ENCODE results near the gene GUCY1A2.
A peak's percentile ranks its signal among the peaks of the same experiment; 100 is the strongest.
"Not testable (repeated sequence)": the region's sequence is repeated elsewhere in the genome, so short reads cannot be mapped to it uniquely, and the experiment has no call there.

The GUCY1A2 gene

GRCh38 chr11:106834567-106834966 lies 183.7 kb downstream of the GUCY1A2 start:
- no peak for DNase-seq

GRCh38 chr11:106828976-106829375 lies 189.3 kb downstream of the GUCY1A2 start:
- no peak for DNase-seq

GRCh38 chr11:106828576-106828975 lies 189.7 kb downstream of the GUCY1A2 start:
- DNase-seq: no peak

GRCh38 chr11:106827687-106828086 lies 190.6 kb downstream of the GUCY1A2 start:
- DNase-seq: no peak

GRCh38 chr11:106826558-106826957 lies 191.7 kb downstream of the GUCY1A2 start:
- DNase-seq: peak in 1 of 2 experiments; percentile 4

- DNase-seq: no peak
Observed at GRCh38 chr11:106821826-106822225, 196.4 kb downstream of the GUCY1A2 start.

DNA sequence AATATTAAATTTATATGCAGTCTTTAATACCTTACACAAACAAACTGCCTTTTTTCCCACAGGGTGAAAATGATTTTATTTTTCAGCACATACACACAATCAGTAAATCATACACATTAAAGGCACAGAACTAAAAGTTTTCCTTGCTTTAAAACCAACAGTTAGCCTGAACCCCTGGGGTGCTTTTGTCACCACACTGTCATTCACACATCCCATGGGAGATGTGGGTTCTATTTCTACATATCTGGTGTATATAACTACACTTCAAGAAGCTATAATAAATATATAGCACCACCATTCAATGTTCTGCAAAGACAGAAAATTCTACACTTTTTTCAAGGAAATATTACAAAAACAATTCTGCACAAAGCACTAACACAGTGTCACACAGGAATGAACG lies 197.0 kb downstream of the GUCY1A2 start:
- DNase-seq: no peak

DNA sequence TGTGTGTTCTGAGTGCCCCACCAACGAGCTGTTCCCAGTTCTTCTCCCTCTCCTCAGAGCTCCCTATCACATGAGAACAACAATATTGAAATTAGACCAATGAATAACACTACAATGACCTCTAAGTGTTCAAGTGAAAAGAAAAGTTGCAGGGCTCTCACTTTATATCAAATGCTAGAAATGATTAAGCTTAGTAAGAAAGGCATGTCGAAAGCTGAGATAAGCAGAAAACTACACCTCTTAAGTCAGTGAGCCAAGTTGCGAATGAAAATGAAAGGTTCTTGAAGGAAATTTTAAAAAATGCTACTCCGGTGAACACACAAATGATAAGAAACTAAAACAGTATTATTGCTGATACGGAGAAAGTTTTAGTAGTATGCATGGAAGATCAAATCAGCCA lies 199.8 kb downstream of the GUCY1A2 start:
- no peak for DNase-seq

- no peak for DNase-seq
Observed at GRCh38 chr11:106815209-106815608, 203.1 kb downstream of the GUCY1A2 start.

- DNase-seq: no peak
Observed at GRCh38 chr11:106813806-106814205, 204.5 kb downstream of the GUCY1A2 start.

DNA sequence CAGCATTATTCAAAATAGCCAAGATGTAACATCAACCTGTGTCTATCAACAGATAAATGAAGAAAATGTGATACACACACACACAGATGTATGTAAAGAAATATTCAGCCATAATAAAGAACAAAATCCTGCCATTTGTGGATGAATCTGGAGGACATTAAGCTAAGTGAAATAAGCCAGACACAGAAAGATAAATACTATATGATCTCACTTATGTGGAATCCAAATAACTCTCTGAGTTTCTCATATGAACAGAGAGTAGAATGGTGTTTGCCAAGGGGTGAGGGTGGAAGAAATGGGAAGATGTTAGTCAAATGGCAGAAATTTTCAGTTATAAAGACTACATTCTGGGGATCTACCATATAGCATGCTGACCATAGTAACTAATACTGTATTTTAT lies 224.2 kb downstream of the GUCY1A2 start:
- DNase-seq: no peak

DNA sequence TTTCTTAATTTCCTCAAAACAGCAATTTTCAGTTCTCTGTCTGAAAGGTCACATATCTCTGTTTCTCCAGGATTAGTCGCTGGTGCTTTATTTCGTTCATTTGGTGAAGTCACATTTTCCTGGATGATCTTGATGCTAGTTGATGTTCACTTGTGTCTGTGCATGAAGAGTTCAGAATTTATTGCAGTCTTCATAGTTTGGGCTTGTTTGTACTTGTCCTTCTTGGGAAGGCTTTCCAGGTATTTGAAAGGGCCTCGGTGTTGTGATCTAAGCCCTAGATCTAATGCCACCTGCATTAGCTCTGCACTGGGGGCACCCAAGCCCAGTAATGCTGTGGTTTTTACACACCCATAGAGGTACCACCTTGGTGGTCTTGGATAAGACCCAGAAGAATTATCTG lies 228.9 kb downstream of the GUCY1A2 start:
- DNase-seq: no peak

GRCh38 chr11:106787454-106787853 lies 230.8 kb downstream of the GUCY1A2 start:
- DNase-seq: no peak

DNA sequence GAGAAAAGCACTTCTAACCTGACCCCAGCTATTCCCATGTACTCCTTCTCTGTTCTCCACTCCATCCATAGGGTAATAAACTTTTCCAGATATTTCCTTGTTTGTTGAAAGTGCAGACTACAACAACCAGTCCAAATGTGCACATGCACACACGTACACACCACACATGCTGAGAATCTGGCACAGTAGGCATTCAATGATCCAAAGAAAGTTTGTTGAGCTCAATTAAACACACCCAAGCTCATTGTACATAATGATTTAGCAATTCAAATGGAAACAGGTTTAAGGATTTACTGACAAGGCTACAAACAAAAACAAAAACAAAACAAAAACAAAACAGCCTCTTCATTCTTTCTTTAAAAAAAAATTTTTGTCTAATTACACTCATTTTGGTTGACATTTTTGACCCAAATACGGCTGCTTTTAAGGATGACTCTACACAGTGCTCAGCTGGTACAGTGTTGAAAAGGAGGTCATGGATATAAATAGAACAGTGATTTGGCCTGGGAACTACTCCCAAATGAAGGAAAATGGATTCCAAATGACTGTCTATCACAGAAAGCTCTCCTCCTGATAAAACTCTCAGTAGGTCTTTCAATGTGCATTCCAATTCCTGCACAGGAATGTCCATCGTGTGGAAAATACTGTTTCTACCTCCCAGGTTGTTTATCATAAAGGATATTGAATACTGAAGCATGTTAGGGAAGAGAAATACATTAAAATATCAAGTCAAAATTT lies 232.2 kb downstream of the GUCY1A2 start:
- DNase-seq: no peak

GRCh38 chr11:106777302-106777701 lies 241.0 kb downstream of the GUCY1A2 start:
- DNase-seq: not testable (repeated sequence)

DNA sequence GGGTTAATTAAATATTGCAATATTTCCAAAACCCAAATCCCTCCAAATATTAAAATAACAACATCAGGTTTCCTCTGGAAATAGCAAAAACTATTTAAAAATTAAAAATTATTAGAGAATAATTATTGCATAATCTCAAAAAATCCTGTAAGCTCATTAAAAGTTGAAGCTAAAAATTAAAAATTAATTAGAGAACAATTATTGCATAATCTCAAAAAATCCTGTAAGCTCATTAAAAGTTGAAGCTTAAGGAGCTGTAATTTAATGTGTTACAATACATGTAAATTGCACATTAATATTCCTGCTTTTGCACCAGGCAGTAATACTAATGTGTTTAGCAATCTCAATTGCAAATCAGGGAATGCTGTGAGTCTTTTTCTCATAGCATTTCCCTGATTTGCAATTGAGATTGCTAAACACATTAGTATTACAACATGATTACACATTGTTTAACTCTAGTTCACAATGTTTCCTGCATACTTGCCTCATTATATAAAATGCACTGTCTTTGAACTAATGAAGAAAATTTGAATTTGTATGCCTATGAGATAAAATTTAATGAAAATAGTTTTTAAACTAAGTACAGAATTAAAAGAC lies 247.7 kb downstream of the GUCY1A2 start:
- DNase-seq: no peak

- peak; percentile 10 to 72 for DNase-seq
Observed at GRCh38 chr11:106765469-106766258, 252.6 kb downstream of the GUCY1A2 start.

- DNase-seq: peak; percentile 10 to 65
Observed at GRCh38 chr11:106763501-106763900, 254.8 kb downstream of the GUCY1A2 start.

- DNase-seq: no peak
Observed at GRCh38 chr11:106761745-106762144, 256.5 kb downstream of the GUCY1A2 start.

DNA sequence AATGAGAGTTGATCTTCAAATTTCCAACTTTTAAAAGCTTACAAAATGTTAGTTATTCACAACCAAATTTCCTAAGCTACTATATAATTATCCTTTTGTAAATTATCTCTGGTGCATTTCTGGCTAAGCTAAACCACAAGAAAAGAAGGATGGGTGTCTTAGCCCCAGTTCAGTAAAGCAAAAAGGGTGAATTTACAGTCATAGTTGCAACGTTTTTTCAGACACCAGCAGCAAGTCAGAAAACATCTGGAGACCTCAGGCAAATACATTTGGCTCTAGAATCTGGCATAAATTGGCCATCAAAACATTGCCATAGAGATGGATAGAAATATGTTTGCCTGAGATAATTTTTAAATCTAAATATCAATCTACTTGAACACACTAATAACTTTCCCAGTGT lies 257.0 kb downstream of the GUCY1A2 start:
- DNase-seq: no peak

GRCh38 chr11:106748059-106748458 lies 270.2 kb downstream of the GUCY1A2 start:
- DNase-seq: no peak

- no peak for DNase-seq
Observed at GRCh38 chr11:106745941-106746340, 272.3 kb downstream of the GUCY1A2 start.

- DNase-seq: no peak
Observed at GRCh38 chr11:106733635-106734034, 284.6 kb downstream of the GUCY1A2 start.

GRCh38 chr11:106728859-106729258 lies 289.4 kb downstream of the GUCY1A2 start:
- no peak for DNase-seq
